Stimulated activated naive CD8-positive, alpha-beta T cell treated with anti-CD3 and anti-CD28 coated beads, Interleukin-15, Interleukin-2, amounts not matched to agents 100 ng/mL and 50 ng/mL, for 24 hours (primary cell): Measurements from ENCODE around the gene MORN4.
"Not testable (repeated sequence)": the region's sequence is repeated elsewhere in the genome, so short reads cannot be mapped to it uniquely, and the experiment has no call there.

Experiments used
- H3K27ac Mint-ChIP-seq: one replicate; pipeline ENCODE4 v1.8.0; 2021; ENCODE audit warnings: mild to moderate bottlenecking, mixed read lengths
- H3K27me3 Mint-ChIP-seq: one replicate; pipeline ENCODE4 v1.8.0; 2021; ENCODE audit warnings: mixed read lengths
- H3K36me3 Mint-ChIP-seq: one replicate; pipeline ENCODE4 v1.8.0; 2021; ENCODE audit warnings: low read depth, mixed read lengths
- H3K4me1 Mint-ChIP-seq: one replicate; pipeline ENCODE4 v1.8.0; 2021; ENCODE audit warnings: low read depth, mixed read lengths
- H3K4me3 Mint-ChIP-seq: one replicate; pipeline ENCODE4 v1.8.0; 2021; ENCODE audit warnings: mild to moderate bottlenecking, mixed read lengths
- H3K9me3 Mint-ChIP-seq: one replicate; pipeline ENCODE4 v1.8.0; 2021; ENCODE audit warnings: mixed read lengths

MORN4 gene

DNA sequence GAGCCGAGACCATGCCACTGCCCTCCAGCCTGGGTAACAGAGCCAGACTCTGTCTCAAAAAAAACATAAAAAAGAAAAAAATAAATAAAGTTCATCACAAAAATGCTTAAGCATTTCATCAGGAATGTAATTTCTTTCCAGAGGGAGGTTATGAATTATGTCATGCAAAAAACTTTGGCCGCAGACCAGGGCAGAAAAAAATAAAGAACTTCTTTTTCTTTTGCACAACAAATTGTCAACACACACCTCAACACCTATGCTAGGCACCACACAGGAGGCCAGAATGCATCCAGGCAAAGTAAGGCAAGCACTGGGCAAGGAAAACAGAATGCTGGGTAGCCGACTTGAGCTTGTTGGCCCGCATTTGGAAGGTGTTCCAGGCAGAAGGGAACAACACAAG lies 39.9 kb downstream of the MORN4 start:
- Mint-ChIP-seq H3K27me3 (no peaks in the 10 kb centered on the region), H3K36me3 (no peaks in the 10 kb centered on the region), H3K4me1 (no peaks in the 10 kb centered on the region), H3K27ac (no peak overlapping the region), H3K9me3 (no peaks in the 10 kb centered on the region), H3K4me3 (no peak overlapping the region)

DNA sequence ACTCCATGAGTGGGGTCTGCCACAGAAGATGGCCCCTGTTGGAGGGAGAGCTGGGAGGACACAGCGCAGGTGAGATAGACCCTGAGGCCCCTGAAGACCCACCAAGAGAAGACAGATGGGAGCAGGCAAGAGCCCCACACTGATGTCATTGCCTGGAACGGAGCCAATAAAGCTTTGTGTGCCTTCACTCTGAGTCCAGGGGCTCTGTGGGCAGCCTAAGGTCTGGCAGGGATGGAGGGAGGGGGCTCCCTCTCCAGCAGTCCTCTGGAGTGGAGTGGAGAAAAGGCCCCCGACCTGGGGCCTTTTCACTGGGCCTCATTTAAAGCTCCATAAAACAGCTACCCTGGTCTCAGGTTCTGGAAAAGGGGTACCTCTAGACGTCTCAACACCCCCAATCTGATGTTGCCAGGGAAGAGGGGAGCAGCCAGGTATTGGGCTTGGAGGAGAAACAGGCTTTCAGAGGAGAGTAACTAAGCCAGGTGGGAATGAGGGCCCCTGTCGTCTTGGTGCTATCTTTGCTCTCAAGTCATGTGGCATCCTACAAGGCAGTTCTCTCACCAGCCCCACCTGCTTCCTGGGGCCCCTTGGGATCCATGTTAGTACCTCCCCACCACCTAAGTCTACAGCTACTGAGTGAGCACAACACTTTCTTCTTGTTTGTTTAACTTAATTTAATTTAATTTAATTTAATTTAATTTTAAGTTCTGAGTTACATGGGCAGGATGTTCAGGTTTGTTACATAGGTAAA lies 42.4 kb downstream of the MORN4 start:
- H3K9me3 Mint-ChIP-seq, result no peaks in the 10 kb centered on the region
- H3K36me3 Mint-ChIP-seq, result no peaks in the 10 kb centered on the region
- no peak overlapping the region for H3K4me3 Mint-ChIP-seq
- H3K27me3 Mint-ChIP-seq, result no peaks in the 10 kb centered on the region
- no peak overlapping the region for H3K27ac Mint-ChIP-seq
- no peaks in the 10 kb centered on the region for H3K4me1 Mint-ChIP-seq

DNA sequence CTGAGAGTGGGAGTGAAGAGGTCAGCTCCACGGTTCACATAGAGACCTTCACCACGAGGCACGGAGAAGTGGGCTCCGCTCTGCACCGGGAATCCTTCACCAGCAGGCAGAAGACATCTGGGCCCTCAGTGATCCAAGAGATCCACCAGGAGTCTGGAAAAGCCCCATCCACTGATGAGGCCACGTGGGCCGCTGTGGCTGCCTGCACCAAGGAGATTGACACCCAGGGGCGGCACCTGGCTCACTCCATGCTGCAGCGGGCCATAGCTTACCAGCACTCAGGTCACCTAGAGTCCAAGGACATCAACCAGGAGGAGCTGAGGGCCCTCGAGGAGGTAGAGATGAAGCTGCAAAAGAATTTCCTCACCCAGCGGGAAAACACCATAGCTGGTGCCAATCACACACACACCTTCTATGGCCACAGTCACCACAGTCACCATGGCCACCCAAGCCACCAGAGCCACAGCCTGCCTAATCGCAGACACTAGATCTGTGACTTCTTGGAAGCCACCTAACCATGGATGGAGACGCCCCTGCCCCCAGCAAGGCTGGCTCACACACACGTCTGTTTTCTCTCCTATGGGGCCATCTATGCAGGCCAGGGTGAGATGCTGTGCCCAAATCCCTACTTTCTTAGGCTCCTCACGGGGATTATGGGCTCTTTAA lies 43.1 kb downstream of the MORN4 start:
- no peaks in the 10 kb centered on the region for H3K36me3 Mint-ChIP-seq
- no peak overlapping the region for H3K27ac Mint-ChIP-seq
- H3K4me3 Mint-ChIP-seq, result no peak overlapping the region
- H3K4me1 Mint-ChIP-seq, result no peaks in the 10 kb centered on the region
- no peaks in the 10 kb centered on the region for H3K9me3 Mint-ChIP-seq
- no peaks in the 10 kb centered on the region for H3K27me3 Mint-ChIP-seq

- Mint-ChIP-seq H3K4me1 (no peaks in the 10 kb centered on the region), H3K27me3 (no peaks in the 10 kb centered on the region), H3K9me3 (no peaks in the 10 kb centered on the region), H3K4me3 (no peak within 1 kb of the TSS), H3K36me3 (no peaks in the 10 kb centered on the region), H3K27ac (no peak within 1 kb of the TSS)
These were observed 43.8 kb downstream of the MORN4 start, which contains the start of gene C10orf62 for GRCh38 chr10:97589479-97589878. Gene C10orf62 (plus strand): TSS chr10:97589721. CDS start chr10:97589898, 177 bp downstream.

- H3K9me3 Mint-ChIP-seq, result no peaks in the 10 kb centered on the region
- no peak overlapping the region for H3K4me3 Mint-ChIP-seq
- no peaks in the 10 kb centered on the region for H3K27me3 Mint-ChIP-seq
- no peaks in the 10 kb centered on the region for H3K36me3 Mint-ChIP-seq
- no peak overlapping the region for H3K27ac Mint-ChIP-seq
- no peaks in the 10 kb centered on the region for H3K4me1 Mint-ChIP-seq
These were observed 46.1 kb downstream of the MORN4 start for GRCh38 chr10:97587183-97587582.

- no peaks in the 10 kb centered on the region for H3K36me3 Mint-ChIP-seq
- H3K27me3 Mint-ChIP-seq, result no peaks in the 10 kb centered on the region
- no peak overlapping the region for H3K27ac Mint-ChIP-seq
- no peaks in the 10 kb centered on the region for H3K9me3 Mint-ChIP-seq
- H3K4me1 Mint-ChIP-seq, result no peaks in the 10 kb centered on the region
- no peak overlapping the region for H3K4me3 Mint-ChIP-seq
These were observed 47.9 kb downstream of the MORN4 start for GRCh38 chr10:97585439-97585811.

DNA sequence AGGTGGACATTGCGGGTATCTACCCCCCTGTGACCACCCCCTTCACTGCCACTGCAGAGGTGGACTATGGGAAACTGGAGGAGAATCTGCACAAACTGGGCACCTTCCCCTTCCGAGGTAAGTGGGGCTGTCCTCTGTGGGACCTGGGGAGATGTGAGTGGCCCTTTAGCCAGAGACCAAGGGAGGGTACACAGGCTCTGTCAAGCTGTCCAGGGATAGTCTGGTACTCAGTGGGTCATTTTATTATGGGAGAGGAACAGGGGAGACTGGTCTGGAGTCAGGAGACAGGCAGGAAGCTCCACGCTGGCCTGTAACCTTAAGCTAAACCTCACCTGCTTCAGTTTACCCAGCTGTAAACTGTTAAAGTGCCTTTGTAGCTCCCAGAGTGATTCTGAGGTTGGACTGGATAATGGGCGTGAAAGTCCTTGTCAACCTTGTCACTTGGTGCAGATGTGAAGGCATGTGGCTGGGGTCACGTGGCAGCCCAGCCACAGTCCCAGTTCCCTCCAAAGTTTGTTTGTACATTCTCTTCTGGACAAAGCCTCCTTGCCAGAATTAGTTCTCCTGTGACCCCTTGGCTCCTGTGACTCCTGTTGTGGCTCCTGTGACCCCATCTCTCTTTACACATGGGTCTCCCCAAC lies 48.4 kb downstream of the MORN4 start:
- no peak overlapping the region for H3K27ac Mint-ChIP-seq
- no peak overlapping the region for H3K4me3 Mint-ChIP-seq
- H3K9me3 Mint-ChIP-seq, result no peaks in the 10 kb centered on the region
- no peaks in the 10 kb centered on the region for H3K4me1 Mint-ChIP-seq
- no peaks in the 10 kb centered on the region for H3K36me3 Mint-ChIP-seq
- H3K27me3 Mint-ChIP-seq, result no peaks in the 10 kb centered on the region

DNA sequence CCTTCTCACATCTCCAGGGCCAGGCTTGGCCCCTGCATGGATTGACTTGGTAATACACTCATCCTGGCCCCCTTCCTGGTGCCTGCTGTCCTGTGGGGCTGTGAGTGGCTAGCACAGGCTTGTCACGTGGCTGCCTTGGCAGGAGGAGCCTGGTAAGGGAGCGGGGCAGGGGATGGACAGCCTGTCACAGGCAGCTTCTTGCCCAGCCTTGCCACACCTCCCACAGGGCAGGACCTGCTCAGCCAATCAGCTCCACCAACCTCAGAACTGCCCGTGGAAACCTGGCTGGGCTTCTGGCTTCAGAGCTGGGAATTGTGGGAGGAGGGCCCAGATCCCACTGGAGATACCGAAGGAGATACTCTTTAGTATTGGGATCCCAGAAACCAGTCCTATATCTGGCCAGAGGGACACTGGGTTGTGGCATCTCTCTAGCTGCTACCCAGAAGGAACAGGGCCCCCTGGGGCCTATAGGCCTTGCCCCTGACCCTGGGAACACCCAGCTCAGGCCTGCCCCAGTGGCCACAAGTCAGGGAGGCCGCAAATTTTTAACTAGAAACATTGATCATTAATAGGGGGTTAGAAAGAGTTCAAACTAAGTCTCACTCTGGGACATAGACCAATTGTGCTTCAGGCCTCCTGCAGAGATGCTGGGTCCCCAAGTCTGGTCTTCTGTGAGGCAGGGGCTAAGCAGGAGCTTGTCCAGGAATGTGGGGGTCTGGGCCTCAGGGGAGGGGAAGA lies 49.1 kb downstream of the MORN4 start, which contains the start of gene HOGA1:
Gene HOGA1 (plus strand): TSS at position 330 of the 738 bp plus-strand sequence. CDS start 315 bp downstream, at position 645.
- Mint-ChIP-seq H3K9me3 (no peaks in the 10 kb centered on the region), H3K4me1 (no peaks in the 10 kb centered on the region), H3K4me3 (no peak within 1 kb of the TSS), H3K27ac (no peak within 1 kb of the TSS), H3K27me3 (no peaks in the 10 kb centered on the region), H3K36me3 (no peaks in the 10 kb centered on the region)

DNA sequence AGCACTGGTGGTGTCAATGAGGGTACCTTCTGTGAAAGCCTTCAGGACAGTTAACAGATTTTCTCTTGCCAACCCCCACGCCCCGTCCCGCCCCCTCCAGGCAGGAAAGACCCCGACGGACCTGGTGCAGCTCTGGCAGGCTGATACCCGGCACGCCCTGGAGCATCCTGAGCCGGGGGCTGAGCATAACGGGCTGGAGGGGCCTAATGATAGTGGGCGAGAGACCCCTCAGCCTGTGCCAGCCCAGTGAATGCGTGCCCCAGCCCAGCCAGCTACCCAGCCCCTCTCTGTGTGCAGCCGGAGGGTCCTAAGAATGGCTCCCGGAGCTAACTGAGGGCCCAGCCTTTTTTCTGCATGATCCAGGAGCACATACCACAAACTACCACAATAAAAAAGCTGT lies 49.8 kb downstream of the MORN4 start:
- Mint-ChIP-seq H3K9me3 (no peaks in the 10 kb centered on the region), H3K4me3 (no peak overlapping the region), H3K27me3 (peaks cover 4% of the 10 kb centered on the region), H3K27ac (no peak overlapping the region), H3K36me3 (no peaks in the 10 kb centered on the region), H3K4me1 (no peaks in the 10 kb centered on the region)

- Mint-ChIP-seq H3K4me1 (no peaks in the 10 kb centered on the region), H3K4me3 (no peak overlapping the region), H3K36me3 (no peaks in the 10 kb centered on the region), H3K9me3 (no peaks in the 10 kb centered on the region), H3K27me3 (peaks cover 5% of the 10 kb centered on the region), H3K27ac (no peak overlapping the region)
These were observed 51.1 kb downstream of the MORN4 start for GRCh38 chr10:97582169-97582568.

- H3K27me3 Mint-ChIP-seq, result peaks cover 5% of the 10 kb centered on the region
- H3K9me3 Mint-ChIP-seq, result no peaks in the 10 kb centered on the region
- no peaks in the 10 kb centered on the region for H3K36me3 Mint-ChIP-seq
- H3K27ac Mint-ChIP-seq, result no peak overlapping the region
- no peak overlapping the region for H3K4me3 Mint-ChIP-seq
- H3K4me1 Mint-ChIP-seq, result no peaks in the 10 kb centered on the region
These were observed 52.6 kb downstream of the MORN4 start for GRCh38 chr10:97580421-97581367.

GRCh38 chr10:97578171-97578844 lies 55.0 kb downstream of the MORN4 start:
- no peaks in the 10 kb centered on the region for H3K9me3 Mint-ChIP-seq
- H3K4me3 Mint-ChIP-seq, result no peak overlapping the region
- no peaks in the 10 kb centered on the region for H3K36me3 Mint-ChIP-seq
- no peak overlapping the region for H3K27ac Mint-ChIP-seq
- no peaks in the 10 kb centered on the region for H3K4me1 Mint-ChIP-seq
- H3K27me3 Mint-ChIP-seq, result peaks cover 5% of the 10 kb centered on the region

DNA sequence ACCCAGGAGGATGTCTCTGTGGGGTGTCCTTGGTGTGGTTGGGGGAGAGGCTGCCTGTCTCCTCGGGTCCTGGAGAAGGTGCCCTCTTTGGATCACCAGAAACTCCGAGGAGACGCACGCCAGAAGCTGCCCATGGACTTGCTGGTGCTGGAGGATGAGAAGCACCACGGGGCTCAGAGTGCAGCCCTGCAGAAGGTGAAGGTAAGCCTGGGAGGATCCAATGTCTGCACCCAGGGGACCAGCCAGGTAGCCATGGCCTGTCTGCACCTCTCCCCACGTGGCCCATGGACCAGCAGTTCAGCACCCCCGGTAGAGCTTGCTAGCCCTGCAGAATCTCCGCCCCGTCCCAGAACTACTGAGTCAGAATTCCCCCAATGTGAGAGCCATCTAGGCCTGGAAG lies 55.6 kb downstream of the MORN4 start:
- H3K27me3 Mint-ChIP-seq, result peaks cover 5% of the 10 kb centered on the region
- H3K4me1 Mint-ChIP-seq, result no peaks in the 10 kb centered on the region
- no peak overlapping the region for H3K27ac Mint-ChIP-seq

DNA sequence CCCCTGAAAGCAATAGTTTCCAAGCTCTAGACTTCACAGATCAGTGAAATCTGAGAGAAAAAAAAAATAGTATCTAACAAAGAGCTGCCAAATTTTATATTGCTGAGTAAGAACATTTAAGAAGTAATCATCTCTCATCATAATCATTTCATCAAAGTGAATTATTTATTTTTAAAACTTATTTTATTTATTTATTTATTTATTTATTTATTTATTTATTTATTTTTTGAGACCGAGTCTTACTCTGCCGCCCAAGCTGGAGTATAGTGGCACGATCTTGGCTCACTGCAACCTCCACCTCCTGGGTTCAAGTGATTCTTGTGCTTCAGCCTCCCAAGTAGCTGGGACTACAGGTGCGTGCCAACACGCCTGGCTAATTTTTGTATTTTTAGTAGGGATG lies 56.8 kb downstream of the MORN4 start:
- H3K36me3 Mint-ChIP-seq, H3K27me3 Mint-ChIP-seq, H3K9me3 Mint-ChIP-seq, H3K4me3 Mint-ChIP-seq, H3K27ac Mint-ChIP-seq, H3K4me1 Mint-ChIP-seq: not testable (repeated sequence)

More for the DNA sequence above, 55.6 kb downstream of the MORN4 start:
- no peaks in the 10 kb centered on the region for H3K36me3 Mint-ChIP-seq
- no peaks in the 10 kb centered on the region for H3K9me3 Mint-ChIP-seq
- no peak overlapping the region for H3K4me3 Mint-ChIP-seq
